Ramos (cell line): ENCODE results near the gene THADA.
"Not testable (repeated sequence)": the region's sequence is repeated elsewhere in the genome, so short reads cannot be mapped to it uniquely, and the experiment has no call there.

ENCODE experiments used
- in situ Hi-C: fragments of 300-500 bp; cut with MboI; formaldehyde crosslinking; loops from one replicate; pipeline ENCODE4 v1.14.3; 2022; ENCODE audit warnings: low sequenced_read_pairs; ENCODE audit not compliant: unreplicated experiment

Gene THADA

GRCh38 chr2:43397821-43398220 lies 198.0 kb downstream of the THADA start:
- in situ Hi-C loops, result no loop called here

GRCh38 chr2:43397411-43397810 lies 198.4 kb downstream of the THADA start:
- in situ Hi-C loops, result no loop called here

DNA sequence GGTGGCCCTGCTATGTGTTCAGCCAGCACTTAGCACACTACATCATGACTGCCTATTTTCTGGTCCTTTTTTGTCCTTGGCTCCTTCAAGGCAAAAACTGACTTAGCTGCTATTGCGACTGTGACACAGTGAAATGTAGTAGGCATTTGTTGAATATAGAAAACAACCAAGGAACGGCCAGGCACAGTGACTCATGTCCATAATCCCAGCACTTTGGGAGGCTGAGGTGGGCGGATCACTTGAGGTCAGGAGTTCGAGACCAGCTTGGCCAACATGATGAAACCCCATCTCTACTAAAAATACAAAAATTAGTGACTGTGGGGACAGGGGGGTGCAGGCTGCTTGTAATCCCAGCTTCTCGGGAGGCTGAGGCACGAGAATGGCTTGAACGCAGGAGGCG lies 199.5 kb downstream of the THADA start:
- in situ Hi-C loops, result not testable (repeated sequence)

- in situ Hi-C loops, result no loop called here
Measured at GRCh38 chr2:43393918-43394317, 201.9 kb downstream of the THADA start.

DNA sequence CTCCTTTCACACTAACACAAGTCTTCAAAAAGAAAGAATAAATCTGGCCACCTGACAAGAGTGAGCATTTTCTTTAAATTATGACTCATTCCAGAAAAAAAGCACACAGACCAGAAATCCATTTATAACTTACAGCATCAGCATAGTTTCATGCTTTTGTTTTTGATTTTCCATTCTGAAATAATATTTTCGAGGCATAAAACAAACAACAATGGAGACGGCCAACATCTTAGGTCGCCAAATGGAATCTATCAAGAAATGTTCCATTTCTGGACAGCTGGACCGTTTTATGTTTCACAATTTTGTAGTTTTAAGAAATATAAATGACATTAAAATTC lies 204.0 kb downstream of the THADA start:
- in situ Hi-C loops, result no loop called here

- in situ Hi-C loops, result no loop called here
Measured at GRCh38 chr2:43391201-43391877, 204.5 kb downstream of the THADA start.

DNA sequence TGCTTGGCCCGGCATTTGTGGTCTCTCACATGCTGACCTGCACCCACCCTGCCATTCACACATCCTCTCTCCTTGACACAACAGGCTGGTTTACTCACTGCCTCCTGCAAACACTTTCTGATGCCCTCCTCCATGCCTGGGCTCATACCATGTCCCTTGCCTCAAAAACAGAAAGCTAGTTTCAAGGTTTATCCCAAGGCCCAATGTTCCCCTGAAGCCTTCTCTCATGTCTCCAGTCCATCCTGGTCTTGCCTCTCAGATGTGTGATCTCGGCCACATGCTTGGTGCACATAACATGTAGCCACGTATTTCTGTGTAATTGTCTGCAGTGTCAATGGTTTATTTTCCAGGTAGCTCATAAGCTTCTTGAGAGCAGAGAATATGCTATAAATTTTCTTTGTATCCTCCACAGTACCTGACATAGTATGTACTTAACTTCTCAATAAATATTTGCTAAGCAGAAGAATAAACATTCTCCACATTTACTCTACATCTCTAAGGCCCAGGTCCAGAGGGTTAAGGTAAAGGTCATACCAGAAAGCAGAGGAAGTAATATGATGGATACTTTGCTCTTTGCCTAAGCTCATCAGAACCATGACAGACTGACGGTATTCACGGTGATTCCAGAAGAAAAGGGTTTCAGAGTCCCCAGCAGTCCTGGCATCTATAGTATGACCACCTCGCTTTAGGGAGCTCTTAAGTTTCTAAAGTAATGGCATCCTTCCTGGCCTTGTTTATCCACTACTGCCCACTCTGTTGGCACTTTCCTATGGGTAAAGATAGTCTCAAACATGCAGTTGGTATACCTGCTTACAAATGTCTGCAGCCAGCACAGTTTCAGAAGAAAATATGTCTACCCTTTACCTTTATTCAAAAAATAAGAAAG lies 206.0 kb downstream of the THADA start:
- in situ Hi-C loops, result no loop called here

GRCh38 chr2:43388371-43388770 lies 207.5 kb downstream of the THADA start:
- in situ Hi-C loops, result no loop called here

DNA sequence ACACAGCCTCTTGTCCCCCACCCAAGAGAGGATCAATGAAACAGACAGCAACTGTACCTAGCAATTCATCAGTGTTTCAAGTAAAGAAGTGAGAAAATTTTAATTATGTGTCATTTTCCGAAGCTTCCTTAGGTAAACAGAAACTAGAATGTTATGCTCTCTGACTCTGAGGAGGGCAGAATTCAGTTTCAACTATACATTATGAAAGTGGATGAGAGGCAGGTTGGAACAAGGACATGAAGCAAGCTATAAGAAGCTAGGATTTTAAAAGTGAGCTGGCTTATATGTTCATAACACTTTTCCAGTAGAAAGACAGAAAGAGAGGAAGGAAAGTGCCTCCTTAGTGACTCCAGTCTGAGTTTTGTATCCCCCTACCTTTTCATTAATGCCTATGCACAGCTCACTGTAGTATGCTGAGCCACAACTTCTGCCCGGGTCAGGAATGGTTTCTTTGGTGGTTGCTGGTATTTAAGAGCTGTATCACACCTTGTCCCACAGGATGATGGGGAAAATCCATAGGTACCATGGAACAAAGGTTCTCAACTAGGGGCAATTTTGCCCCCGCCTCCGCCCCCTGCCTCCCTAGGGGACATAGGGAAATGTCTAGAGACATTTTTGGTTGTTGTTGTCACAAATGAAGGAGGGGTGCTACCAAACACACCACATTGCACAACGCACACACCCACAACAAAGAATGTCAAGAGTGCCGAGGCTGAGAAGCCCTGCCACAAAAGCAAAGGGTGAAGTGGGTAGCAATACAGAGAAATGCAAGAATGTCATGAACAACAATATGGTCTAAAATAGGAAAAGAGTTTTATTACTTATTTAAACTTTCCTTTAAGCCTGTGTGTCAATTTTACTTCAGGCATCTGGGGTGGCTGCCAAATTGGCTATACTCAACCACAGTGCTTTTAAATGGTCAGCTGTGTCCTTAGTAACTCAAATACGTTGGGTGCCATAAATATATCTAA lies 208.5 kb downstream of the THADA start:
- in situ Hi-C loops, result no loop called here

DNA sequence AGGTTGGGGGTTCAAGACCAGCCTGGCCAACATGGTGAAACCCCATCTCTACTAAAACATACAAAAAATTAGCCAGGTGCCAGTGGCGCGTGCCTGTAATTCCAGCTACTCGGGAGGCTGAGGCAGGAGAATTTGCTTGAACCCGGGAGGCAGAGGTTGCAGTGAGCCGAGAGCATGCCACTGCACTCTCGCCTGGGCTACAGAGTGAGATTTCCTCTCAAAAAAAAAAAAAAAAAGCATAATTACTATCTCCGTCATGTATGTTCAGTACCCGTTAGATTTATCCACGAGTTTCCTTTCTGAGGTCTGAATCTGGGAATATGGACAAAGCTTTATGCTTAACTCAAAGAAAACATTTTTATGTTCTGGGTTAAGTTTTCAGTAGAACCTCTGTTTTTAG lies 209.2 kb downstream of the THADA start:
- in situ Hi-C loops, result not testable (repeated sequence)

GRCh38 chr2:43384143-43384542 lies 211.7 kb downstream of the THADA start:
- in situ Hi-C loops, result no loop called here

GRCh38 chr2:43383533-43383932 lies 212.3 kb downstream of the THADA start:
- in situ Hi-C loops, result no loop called here

- in situ Hi-C loops, result no loop called here
Measured at GRCh38 chr2:43379494-43379893, 216.3 kb downstream of the THADA start.

- in situ Hi-C loops, result no loop called here
Measured at GRCh38 chr2:43377327-43377726, 218.5 kb downstream of the THADA start.

GRCh38 chr2:43376523-43377198 lies 219.2 kb downstream of the THADA start:
- in situ Hi-C loops, result no loop called here

DNA sequence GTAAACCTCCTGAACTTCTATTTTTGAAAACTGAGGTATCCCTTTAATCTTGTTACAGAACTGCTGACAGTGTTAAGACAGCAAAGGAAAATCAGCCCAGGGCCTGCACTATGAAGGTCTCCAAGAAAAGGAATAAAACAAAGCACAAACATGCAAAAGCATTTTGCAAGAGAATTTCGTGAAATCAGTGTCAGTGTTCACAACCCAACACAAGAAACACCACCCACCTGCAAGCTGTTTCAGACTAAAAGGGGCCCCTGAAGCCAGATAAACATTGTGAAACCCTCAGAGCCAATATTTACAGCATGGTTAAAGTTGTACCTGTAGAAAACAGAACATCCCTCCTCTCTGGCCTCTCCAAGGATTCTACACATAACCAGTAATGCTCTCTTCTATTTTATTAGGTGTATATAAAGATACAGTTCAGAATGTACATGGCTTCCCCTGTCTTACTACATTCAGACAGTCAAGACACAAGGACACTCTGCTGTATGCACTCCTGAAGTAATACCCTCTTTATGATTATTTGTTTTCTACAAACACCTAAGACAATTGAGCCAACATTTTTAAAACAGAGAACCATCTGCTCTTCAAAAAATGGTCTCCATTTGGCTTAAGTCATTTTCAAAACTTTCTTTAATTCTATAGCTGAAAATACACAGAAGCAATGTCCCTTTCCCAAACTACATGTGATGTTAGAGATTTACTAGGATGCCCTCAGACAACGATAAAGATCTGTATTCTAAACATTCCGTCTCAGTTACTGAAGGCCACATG lies 219.9 kb downstream of the THADA start:
- in situ Hi-C loops, result no loop called here

- in situ Hi-C loops, result no loop called here
Measured at GRCh38 chr2:43372416-43373081, 223.3 kb downstream of the THADA start.

DNA sequence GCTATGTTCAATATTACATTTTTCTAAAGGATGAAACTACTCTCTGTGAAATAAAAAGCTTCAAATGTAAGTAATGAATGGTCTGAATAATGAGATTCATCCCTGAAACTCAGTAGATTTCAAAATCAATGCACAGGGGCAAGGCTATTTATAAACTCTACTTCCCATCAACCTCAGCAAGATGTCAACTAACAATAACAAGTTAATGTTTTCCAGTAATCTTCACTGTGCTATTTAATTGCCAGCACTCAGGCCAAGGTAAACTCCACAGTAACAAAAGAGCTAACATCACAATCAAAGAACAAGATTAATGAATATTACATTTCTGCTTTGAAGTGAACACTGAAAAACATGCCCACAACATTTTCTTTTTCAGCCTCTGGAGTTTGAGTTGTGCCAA lies 225.1 kb downstream of the THADA start:
- in situ Hi-C loops, result no loop called here

DNA sequence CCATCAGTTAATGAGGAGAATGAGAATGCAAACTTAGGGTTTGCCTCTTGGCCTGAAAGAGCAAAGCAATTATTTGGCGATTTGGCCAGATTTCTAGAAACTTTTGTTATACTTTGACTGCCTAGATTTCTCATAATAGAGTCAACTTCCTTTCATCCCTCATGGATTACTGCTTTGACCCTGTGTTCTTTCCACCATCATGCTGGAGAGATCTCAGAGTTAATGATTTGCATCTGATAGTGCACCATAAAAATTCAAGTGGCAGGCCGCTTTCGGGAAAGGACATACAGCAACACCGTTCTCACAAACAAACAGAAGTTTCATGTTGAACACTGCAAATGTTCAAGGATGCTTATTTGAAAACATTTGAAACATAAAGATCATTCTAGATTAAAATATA lies 225.7 kb downstream of the THADA start:
- in situ Hi-C loops, result no loop called here
